Activated naive CD4-positive, alpha-beta T cell treated with Interleukin-2 at 50 U/mL for 16 hours (primary cell): ENCODE measurements around the gene LIX1L.

ENCODE experiments used
- DNase-seq: peaks from one replicate; pipeline ENCODE4 v3.0.0-alpha.2; 2020

The LIX1L gene

GRCh38 chr1:145985129-145985501, 27.3 kb upstream of the LIX1L start:
- no peak for DNase-seq

- DNase-seq, result no peak
These were observed 26.4 kb upstream of the LIX1L start for GRCh38 chr1:145983960-145984830.

GRCh38 chr1:145983206-145983675, 25.4 kb upstream of the LIX1L start:
- no peak for DNase-seq

- DNase-seq, result no peak
These were observed 24.4 kb upstream of the LIX1L start for GRCh38 chr1:145982010-145982723.

DNA sequence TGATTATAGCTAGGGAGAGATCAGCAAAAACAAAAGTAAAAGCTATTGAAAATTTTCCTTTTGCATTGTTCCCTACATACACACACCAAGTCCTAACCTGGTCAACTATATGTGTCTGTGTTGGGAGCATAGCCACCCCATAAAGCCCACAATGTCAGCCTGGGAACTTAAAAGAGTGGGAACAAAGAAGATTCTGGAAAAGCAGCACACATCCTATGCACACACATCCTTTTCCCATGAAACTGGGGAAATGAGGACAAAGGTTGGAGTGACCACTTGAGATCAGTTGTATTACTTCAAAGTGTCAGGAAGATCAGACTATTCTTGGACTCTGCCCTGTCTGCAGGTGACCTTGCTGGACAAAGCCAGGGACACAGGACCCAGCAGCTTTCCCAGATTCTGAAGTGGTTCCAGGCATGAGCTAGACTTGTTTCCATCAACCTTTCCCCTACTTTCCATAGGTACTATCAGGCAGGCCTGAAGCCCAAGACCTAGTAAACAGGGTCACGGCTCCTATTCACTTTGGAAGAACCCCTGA, 22.7 kb upstream of the LIX1L start:
- no peak for DNase-seq

GRCh38 chr1:145979746-145980456, 22.1 kb upstream of the LIX1L start:
- DNase-seq, result no peak

GRCh38 chr1:145978854-145979745, 21.3 kb upstream of the LIX1L start:
- peak; percentile 80 for DNase-seq

DNA sequence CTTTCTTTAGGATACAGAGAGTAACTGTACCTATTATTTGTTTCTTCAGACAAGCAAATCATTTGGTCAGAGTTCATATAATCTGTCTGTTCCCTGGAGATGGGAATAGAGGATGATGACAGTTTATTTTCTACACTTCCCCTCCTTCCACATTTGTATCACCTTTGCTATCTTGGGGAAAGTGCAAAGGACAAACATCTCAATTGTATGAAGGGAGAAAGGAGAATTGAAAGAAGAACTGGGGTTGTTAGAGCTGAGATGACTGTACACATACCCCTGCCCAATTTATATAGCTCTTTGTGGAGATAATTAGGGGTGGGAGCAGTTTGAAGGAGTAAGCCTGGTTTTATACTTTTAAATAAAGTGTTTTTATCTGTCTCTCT, 20.6 kb upstream of the LIX1L start:
- no peak for DNase-seq

- DNase-seq, result peak; percentile 71
These were observed 20.0 kb upstream of the LIX1L start for GRCh38 chr1:145977486-145978470.

DNA sequence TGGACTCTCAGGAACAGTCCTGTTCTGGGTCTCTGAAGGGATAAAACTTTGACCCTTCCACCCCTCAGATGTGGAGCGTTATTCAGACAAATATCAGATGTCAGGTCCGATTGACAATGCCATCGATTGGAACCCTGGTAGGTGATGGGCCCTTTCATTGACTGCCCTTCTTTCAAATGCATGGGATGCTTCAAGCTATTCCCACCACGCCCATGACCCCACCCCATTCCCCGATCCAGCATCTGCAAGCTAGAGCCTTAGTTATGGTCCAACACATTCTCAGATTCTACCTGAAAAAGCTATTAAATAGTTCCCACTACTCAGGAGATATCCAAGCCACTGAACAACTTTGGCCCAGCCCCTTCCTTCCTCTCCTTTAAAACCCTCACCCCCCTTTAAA, 19.2 kb upstream of the LIX1L start:
- DNase-seq, result no peak

DNA sequence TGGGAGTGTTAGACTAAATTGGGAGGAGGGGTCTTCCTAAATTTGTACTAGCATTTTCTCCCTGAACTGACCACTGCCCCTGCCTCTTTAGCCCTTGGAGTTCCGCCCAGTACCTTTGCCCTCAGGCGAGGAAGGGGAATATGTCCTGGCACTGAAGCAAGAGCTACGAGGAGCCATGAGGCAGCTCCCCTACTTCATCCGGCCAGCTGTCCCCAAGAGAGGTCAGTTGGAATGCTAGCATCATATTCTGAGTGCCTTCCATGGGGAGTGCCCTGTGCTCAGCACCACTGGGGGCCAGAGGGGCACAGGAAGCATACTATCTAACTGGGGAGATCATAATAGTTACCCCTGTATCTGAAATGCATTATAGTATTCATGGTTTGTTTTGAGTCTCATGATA, 17.4 kb upstream of the LIX1L start:
- no peak for DNase-seq

DNA sequence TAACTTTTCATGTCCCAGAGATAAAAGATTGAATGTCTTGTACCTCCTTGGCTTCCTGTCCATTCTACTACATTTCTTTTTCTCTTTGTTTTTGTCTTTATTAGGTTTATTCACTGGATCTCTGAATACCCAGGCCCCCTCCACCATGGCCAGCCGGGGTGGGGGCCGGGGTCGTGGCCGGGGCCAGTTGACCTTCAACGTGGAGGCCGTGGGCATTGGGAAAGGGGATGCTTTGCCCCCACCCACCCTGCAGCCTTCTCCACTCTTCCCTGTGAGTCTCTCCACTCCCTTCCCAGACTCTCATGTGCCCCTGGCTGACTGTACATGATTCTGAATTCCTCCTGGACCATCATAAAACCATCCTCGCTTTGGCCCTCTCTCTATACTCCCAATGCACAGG, 16.9 kb upstream of the LIX1L start:
- DNase-seq, result no peak

GRCh38 chr1:145972580-145972979, 14.8 kb upstream of the LIX1L start:
- no peak for DNase-seq

DNA sequence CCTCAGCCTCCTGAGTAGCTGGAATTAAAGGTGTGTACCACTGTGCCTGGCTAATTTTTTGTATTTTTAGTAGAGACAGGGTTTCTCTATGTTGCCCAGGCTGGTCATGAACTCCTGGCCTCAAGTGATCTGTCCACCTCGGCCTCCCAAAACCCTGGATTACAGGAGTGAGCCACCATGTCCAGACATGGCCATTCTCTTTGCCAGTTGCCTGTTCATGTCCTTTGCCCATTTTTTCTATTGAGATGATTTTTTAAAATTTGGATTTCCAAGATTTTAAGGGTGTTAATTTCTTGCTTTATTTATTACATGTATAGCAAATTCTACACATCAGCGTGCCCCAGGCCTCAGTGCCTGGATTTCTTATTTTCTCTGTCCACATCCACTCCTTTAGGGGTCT, 9.5 kb upstream of the LIX1L start:
- no peak for DNase-seq

DNA sequence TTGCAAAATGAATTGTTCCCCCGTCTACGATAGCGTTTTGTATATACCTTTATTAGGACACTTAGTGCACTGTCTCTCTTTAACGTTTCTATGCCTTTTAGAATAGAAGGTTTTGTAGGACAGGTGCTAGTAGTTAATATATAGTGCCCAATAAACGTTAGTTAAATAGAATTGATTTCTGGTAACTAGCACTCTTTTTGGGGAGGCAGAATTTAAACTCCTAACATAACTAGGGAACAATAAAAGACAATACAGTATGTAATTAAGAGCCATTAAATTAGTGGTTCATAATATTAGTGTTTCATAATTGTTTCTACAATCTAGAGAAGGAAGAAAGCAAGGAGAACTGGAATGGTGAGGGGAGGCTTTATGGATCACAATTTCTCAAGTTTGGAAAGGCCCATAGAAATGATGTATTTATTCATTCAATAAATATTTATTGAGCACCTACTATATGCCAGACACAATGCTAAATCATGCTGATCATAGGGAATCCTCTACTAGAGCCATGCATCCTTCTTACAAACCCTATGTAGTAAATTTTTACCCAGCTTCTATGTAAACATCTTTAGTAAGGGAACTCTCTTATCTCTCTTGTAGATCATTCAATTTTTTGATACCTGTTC, 7.4 kb upstream of the LIX1L start:
- no peak for DNase-seq

GRCh38 chr1:145964328-145965118, 6.7 kb upstream of the LIX1L start, which contains the start of the genes ANKRD34A and POLR3GL:
TSS of gene ANKRD34A (minus strand) at chr1:145964575. CDS start at chr1:145961759, 2,816 bp downstream.
TSS of gene POLR3GL (plus strand) at chr1:145964690. CDS start at chr1:145974866, 10,176 bp downstream.
- peak; percentile 93 for DNase-seq

DNA sequence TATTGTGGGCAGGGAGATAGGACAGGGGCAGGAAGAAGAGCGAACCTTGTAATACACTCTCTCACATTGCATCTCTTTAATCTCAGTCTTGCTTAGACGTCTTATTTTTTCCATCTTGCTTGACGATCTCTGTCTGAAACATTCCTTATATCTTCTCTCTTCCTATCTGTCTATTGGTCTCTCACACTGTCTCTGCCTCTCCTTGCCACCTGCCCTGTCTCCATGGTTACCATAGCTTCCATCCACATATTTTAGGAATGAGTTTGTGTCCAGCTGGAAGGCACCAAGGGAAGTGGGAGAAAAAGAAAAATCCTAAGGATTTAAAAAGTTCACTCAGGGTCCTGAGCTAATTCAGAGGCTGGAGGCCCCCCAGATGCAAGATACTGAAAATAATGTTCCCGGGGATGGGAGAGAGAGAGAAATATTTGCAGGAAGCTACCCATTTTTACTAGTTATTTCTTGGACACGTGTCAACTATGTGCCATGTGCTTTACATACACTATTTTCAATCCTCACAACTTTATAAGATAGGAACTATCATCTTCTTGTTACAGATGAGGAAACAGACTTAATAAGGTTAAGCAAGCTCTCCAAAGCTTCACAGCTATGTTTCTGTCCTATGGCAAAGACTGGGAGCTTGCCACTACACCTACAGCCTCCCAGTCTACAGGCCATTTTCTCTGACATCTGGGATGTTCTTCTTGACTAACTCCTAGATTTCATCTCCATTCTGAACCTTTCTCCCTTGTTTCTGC, 5.6 kb upstream of the LIX1L start:
- no peak for DNase-seq
